HCT116 (cell line): Measurements from ENCODE around the gene GDPD2. TPM values are rescaled to one million over a fixed set of nuclear protein-coding genes. Genes with fewer than 3 reads are reported as not detected.

Source experiments
- ATAC-seq: fragments of 200-7000 bp; cut with Tn5 transposase; 2 replicates; pipeline ENCODE4 v1.9.1; 2020; ENCODE audit warnings: mild to moderate bottlenecking, moderate library complexity
- BruUV-seq: library from RNA; stranded (reverse); fragments of 400-500 nt; replicated peaks from 2 replicates; lab custom pipeline; 2021; lab: Mats Ljungman, UMichigan
- CTCF ChIA-PET: fragments of 300-600 bp; sonication (Branson Sonifier 250); formaldehyde crosslinking; loops from one replicate; lab custom pipeline; 2021; ENCODE audit warnings: antibody characterized with exemption; lab: Charles Lee
- POLR2A ChIA-PET: fragments of 300-600, 350-600 bp; sonication (Branson Sonifier 250); formaldehyde crosslinking; loops from one replicate; lab custom pipeline; 2021; ENCODE audit warnings: antibody characterized with exemption; lab: Charles Lee
- RAD21 ChIA-PET, 2 experiments: fragments of 300-600 bp; sonication (Branson Sonifier 250); formaldehyde crosslinking; loops; one replicate each; lab custom pipeline; 2023; ENCODE audit warnings: low total read pairs in 2 of 2; ENCODE audit not compliant: uncharacterized antibody in 2 of 2, unreplicated experiment in 2 of 2, low non-redundant PET in 1 of 2; lab: Charles Lee
- DNase-seq: peaks from one replicate; pipeline ENCODE4 v3.0.0-alpha.2; 2010; ENCODE audit warnings: low read depth, low spot score
- H2AFZ ChIP-seq: fragments of 200-600 bp; shearing (Covaris generic), sonication (generic); 2 replicates; pipeline ENCODE4 v1.6.1; 2017; ENCODE audit warnings: low read depth, mixed run types, mixed read lengths, antibody characterized with exemption, low read length; ENCODE audit not compliant: poor library complexity, severe bottlenecking
- H3K27ac ChIP-seq: 2 replicates; pipeline ENCODE4 v1.5.1; 2012; ENCODE audit warnings: low read depth, low read length
- H3K27me3 ChIP-seq: fragments of 200-600 bp; sonication (generic); 2 replicates; pipeline ENCODE4 v1.6.1; 2016; ENCODE audit warnings: mixed run types, low read length, mixed read lengths; ENCODE audit not compliant: insufficient read depth
- H3K36me3 ChIP-seq, 2 experiments: fragments of 200-500 bp in 1 of 2; fragments of 200-600 bp in 1 of 2; sonication (Bioruptor generic) in 1 of 2; sonication (generic) in 1 of 2; 2 replicates each; pipeline versions ENCODE4 v1.5.1 to v1.6.1; 2014 to 2016; ENCODE audit warnings: low read length in 2 of 2, inconsistent platforms in 1 of 2, mixed read lengths in 1 of 2, mixed run types in 1 of 2; ENCODE audit not compliant: insufficient read depth in 2 of 2, control insufficient read depth in 1 of 2
- H3K4me1 ChIP-seq, 2 experiments: fragments of 200-600 bp in 1 of 2; sonication (generic) in 1 of 2; 2 replicates each; pipeline versions ENCODE4 v1.5.1 to v1.6.1; 2012 to 2017; ENCODE audit warnings: low read length in 2 of 2, inconsistent platforms in 1 of 2, mild to moderate bottlenecking in 1 of 2, mixed read lengths in 1 of 2, mixed run types in 1 of 2, moderate library complexity in 1 of 2; ENCODE audit not compliant: insufficient read depth in 2 of 2, control insufficient read depth in 1 of 2
- H3K4me2 ChIP-seq: fragments of 200-600 bp; sonication (generic); 2 replicates; pipeline ENCODE4 v1.6.1; 2017; ENCODE audit warnings: mixed run types, low read length, mixed read lengths
- H3K4me3 ChIP-seq, 2 experiments: fragments of 200-600 bp in 1 of 2; sonication (generic) in 1 of 2; replicated peaks in 1 of 2; 2 replicates each; pipeline ENCODE4 v1.5.1; 2011 to 2016; ENCODE audit warnings: low read length in 2 of 2, control low read depth in 1 of 2, low read depth in 1 of 2, mild to moderate bottlenecking in 1 of 2, mixed read lengths in 1 of 2, mixed run types in 1 of 2
- H3K79me2 ChIP-seq: fragments of 200-600 bp; sonication (generic); 2 replicates; pipeline ENCODE4 v1.6.1; 2017; ENCODE audit warnings: mild to moderate bottlenecking, mixed run types, low read length, moderate library complexity, mixed read lengths; ENCODE audit not compliant: insufficient read depth
- H3K9ac ChIP-seq: fragments of 200-600 bp; sonication (generic); 2 replicates; pipeline ENCODE4 v1.6.1; 2016; ENCODE audit warnings: low read length, mixed read lengths
- H3K9me2 ChIP-seq: fragments of 200-600 bp; sonication (generic), shearing (Covaris generic); 2 replicates; pipeline ENCODE4 v1.6.1; 2017; ENCODE audit warnings: mixed run types, mild to moderate bottlenecking, moderate library complexity; ENCODE audit not compliant: insufficient read depth
- H3K9me3 ChIP-seq, 2 experiments: fragments of 200-500 bp in 1 of 2; fragments of 200-600 bp in 1 of 2; sonication (Bioruptor generic) in 1 of 2; sonication (generic) in 1 of 2; 2 replicates each; pipeline ENCODE4 v1.6.1; 2014 to 2017; ENCODE audit warnings: low read length in 2 of 2, mixed read lengths in 2 of 2, inconsistent platforms in 1 of 2, low read depth in 1 of 2, mild to moderate bottlenecking in 1 of 2, mixed run types in 1 of 2, moderate library complexity in 1 of 2; ENCODE audit not compliant: control insufficient read depth in 1 of 2, insufficient read depth in 1 of 2
- H4K20me1 ChIP-seq: fragments of 200-600 bp; sonication (generic), shearing (Covaris generic); 2 replicates; pipeline ENCODE4 v1.6.1; 2017; ENCODE audit warnings: mixed run types, mild to moderate bottlenecking, moderate library complexity; ENCODE audit not compliant: insufficient read depth
- CBX3 ChIP-seq: IDR thresholded peaks from 2 replicates; pipeline ENCODE4 v1.6.1; 2012; ENCODE audit warnings: low read depth
- CEBPB ChIP-seq: IDR thresholded peaks from 2 replicates; pipeline ENCODE4 v1.6.1; 2012; ENCODE audit warnings: low read depth
- ELF1 ChIP-seq: IDR thresholded peaks from 2 replicates; pipeline ENCODE4 v1.6.1; 2012; ENCODE audit warnings: low read depth, borderline replicate concordance
- EZH2 ChIP-seq: fragments of 200-600 bp; sonication (generic); IDR thresholded peaks from 2 replicates; pipeline ENCODE4 v1.6.1; 2017; ENCODE audit warnings: antibody characterized with exemption, mixed run types
- JUND ChIP-seq: IDR thresholded peaks from 2 replicates; pipeline ENCODE4 v1.6.1; 2012
- MAX ChIP-seq: IDR thresholded peaks from 2 replicates; pipeline ENCODE4 v1.6.1; 2012
- POLR2A ChIP-seq: IDR thresholded peaks from 2 replicates; pipeline ENCODE4 v1.7.0; 2011; ENCODE audit warnings: borderline replicate concordance; ENCODE audit not compliant: insufficient read depth, insufficient read length; ENCODE audit errors: extremely low read depth
- RAD21 ChIP-seq: IDR thresholded peaks from 2 replicates; pipeline ENCODE4 v1.6.1; 2012; ENCODE audit warnings: low read depth, mild to moderate bottlenecking
- SIN3A ChIP-seq: IDR thresholded peaks from 2 replicates; pipeline ENCODE4 v1.6.1; 2012; ENCODE audit warnings: low read depth
- SRF ChIP-seq: IDR thresholded peaks from 2 replicates; pipeline ENCODE4 v1.6.1; 2012; ENCODE audit warnings: low read depth
- TCF7L2 ChIP-seq: IDR thresholded peaks from 2 replicates; pipeline ENCODE4 v1.7.0; 2011; ENCODE audit warnings: borderline replicate concordance, inconsistent platforms; ENCODE audit not compliant: insufficient read depth, insufficient read length; ENCODE audit errors: extremely low read depth
- YY1 ChIP-seq: IDR thresholded peaks from 2 replicates; pipeline ENCODE4 v1.6.1; 2011; ENCODE audit warnings: low read length, low read depth, moderate library complexity, mild to moderate bottlenecking; ENCODE audit not compliant: insufficient replicate concordance; ENCODE audit errors: extremely low read depth
- ZNF274 ChIP-seq: fragments of 200-500 bp; sonication (Bioruptor generic); IDR thresholded peaks from 2 replicates; pipeline ENCODE4 v1.6.1; 2014; ENCODE audit warnings: mild to moderate bottlenecking, low read depth, low read length, inconsistent platforms
- intact Hi-C: fragments of 100-400 bp; cut with micrococcal nuclease; formaldehyde crosslinking; loops from 2 replicates; pipeline ENCODE4 v1.10.0; 2022
- total RNA-seq: library from RNA; stranded (reverse); gene quantifications from one replicate; pipeline ENCODE4 v1.2.1, GENCODE V29; 2021; ENCODE audit not compliant: unreplicated experiment
- TF ChIP-seq, protein P1 (sequence below): IDR thresholded peaks from 2 replicates; pipeline ENCODE4 v1.6.1; 2012; ENCODE audit warnings: low read depth
- TF ChIP-seq, protein P2 (sequence below), 3 experiments: fragments of 200-600 bp in 1 of 3; sonication (generic) in 1 of 3; IDR thresholded peaks in 2 of 3; conservative IDR thresholded peaks in 1 of 3; 2 replicates each; pipeline ENCODE4 v1.5.1; 2012 to 2017; ENCODE audit warnings: low read depth in 2 of 3, low read length in 2 of 3, antibody characterized with exemption in 1 of 3, borderline replicate concordance in 1 of 3, control low read depth in 1 of 3, mild to moderate bottlenecking in 1 of 3, mixed read lengths in 1 of 3, mixed run types in 1 of 3, moderate library complexity in 1 of 3; ENCODE audit not compliant: insufficient read depth in 1 of 3

GDPD2 gene
- total RNA-seq, 1 experiment from 2014 or later: not detected

- intact Hi-C loops: no loop called here
- ChIA-PET POLR2A (interaction anchor here (0.7 kb wide), 1 partner anchor 19 kb away, joined by 4 read pairs; no protein-coding TSS in a partner anchor), CTCF (no interaction called here), RAD21 (no interaction called here)
- no peaks in the 10 kb centered on the region for H3K36me3 ChIP-seq
- no peak for DNase-seq
- no peak overlapping the region for H3K27ac ChIP-seq
- no peak overlapping the region for H3K9ac ChIP-seq
- H2AFZ ChIP-seq: no peak overlapping the region
- peaks cover 2 to 7% of the 10 kb centered on the region in 2 experiments; a peak in 1 of 4 replicates for H3K4me1 ChIP-seq
- no peaks in the 10 kb centered on the region for H3K9me2 ChIP-seq
- no peaks in the 10 kb centered on the region for H3K9me3 ChIP-seq
- no peak overlapping the region for H3K4me3 ChIP-seq
- H3K4me2 ChIP-seq: no peak overlapping the region
- no peak for ATAC-seq
- no peaks in the 10 kb centered on the region for H4K20me1 ChIP-seq
- H3K27me3 ChIP-seq: no peaks in the 10 kb centered on the region
- no TSS peak for BruUV-seq
- no peak for TF ChIP-seq POLR2A
- TF ChIP-seq YY1: no peak
- TF ChIP-seq RAD21: no peak
- no peak for TF ChIP-seq CEBPB
- TF ChIP-seq ELF1: no peak
- no peak for TF ChIP-seq SIN3A
- TF ChIP-seq, protein P1, sequence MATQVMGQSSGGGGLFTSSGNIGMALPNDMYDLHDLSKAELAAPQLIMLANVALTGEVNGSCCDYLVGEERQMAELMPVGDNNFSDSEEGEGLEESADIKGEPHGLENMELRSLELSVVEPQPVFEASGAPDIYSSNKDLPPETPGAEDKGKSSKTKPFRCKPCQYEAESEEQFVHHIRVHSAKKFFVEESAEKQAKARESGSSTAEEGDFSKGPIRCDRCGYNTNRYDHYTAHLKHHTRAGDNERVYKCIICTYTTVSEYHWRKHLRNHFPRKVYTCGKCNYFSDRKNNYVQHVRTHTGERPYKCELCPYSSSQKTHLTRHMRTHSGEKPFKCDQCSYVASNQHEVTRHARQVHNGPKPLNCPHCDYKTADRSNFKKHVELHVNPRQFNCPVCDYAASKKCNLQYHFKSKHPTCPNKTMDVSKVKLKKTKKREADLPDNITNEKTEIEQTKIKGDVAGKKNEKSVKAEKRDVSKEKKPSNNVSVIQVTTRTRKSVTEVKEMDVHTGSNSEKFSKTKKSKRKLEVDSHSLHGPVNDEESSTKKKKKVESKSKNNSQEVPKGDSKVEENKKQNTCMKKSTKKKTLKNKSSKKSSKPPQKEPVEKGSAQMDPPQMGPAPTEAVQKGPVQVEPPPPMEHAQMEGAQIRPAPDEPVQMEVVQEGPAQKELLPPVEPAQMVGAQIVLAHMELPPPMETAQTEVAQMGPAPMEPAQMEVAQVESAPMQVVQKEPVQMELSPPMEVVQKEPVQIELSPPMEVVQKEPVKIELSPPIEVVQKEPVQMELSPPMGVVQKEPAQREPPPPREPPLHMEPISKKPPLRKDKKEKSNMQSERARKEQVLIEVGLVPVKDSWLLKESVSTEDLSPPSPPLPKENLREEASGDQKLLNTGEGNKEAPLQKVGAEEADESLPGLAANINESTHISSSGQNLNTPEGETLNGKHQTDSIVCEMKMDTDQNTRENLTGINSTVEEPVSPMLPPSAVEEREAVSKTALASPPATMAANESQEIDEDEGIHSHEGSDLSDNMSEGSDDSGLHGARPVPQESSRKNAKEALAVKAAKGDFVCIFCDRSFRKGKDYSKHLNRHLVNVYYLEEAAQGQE: no peak
- TF ChIP-seq, protein P2, sequence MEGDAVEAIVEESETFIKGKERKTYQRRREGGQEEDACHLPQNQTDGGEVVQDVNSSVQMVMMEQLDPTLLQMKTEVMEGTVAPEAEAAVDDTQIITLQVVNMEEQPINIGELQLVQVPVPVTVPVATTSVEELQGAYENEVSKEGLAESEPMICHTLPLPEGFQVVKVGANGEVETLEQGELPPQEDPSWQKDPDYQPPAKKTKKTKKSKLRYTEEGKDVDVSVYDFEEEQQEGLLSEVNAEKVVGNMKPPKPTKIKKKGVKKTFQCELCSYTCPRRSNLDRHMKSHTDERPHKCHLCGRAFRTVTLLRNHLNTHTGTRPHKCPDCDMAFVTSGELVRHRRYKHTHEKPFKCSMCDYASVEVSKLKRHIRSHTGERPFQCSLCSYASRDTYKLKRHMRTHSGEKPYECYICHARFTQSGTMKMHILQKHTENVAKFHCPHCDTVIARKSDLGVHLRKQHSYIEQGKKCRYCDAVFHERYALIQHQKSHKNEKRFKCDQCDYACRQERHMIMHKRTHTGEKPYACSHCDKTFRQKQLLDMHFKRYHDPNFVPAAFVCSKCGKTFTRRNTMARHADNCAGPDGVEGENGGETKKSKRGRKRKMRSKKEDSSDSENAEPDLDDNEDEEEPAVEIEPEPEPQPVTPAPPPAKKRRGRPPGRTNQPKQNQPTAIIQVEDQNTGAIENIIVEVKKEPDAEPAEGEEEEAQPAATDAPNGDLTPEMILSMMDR (IDR thresholded peaks at IDR 0.05 in 2 of 3, conservative IDR thresholded peaks at IDR 0.05 in 1 of 3; ENCODE audit: borderline replicate concordance in 1 of 3, insufficient read depth in 1 of 3, low read depth in 2 of 3, low read length in 2 of 3): no peak
- TF ChIP-seq SRF: no peak
- TF ChIP-seq ZNF274: no peak
- no peak for TF ChIP-seq TCF7L2
- no peak for TF ChIP-seq MAX
- no peak for TF ChIP-seq EZH2
- TF ChIP-seq CBX3: no peak
- TF ChIP-seq JUND: no peak
- peaks cover 14% of the 10 kb centered on the region for H3K79me2 ChIP-seq
Measured at GRCh38 chrX:70464051-70464450, 40.9 kb downstream of the GDPD2 start.
